GM18951 (cell line): ENCODE measurements around the gene ASS1.

Experiments used
- POLR2A ChIP-seq: IDR thresholded peaks from 4 replicates; pipeline ENCODE4 v1.6.1; 2011; ENCODE audit warnings: mild to moderate bottlenecking; ENCODE audit not compliant: insufficient read length, insufficient read depth; ENCODE audit errors: extremely low read depth
- in situ Hi-C: fragments of 300-500 bp; cut with MboI; formaldehyde crosslinking; loops from one replicate; pipeline ENCODE4 v1.12.0; 2022; ENCODE audit warnings: low sequenced_read_pairs, mixed read lengths, inconsistent platforms; ENCODE audit not compliant: unreplicated experiment

Gene ASS1

GRCh38 chr9:130470269-130470668, 25.5 kb downstream of the ASS1 start:
- in situ Hi-C loops, result no loop called here
- no peak for TF ChIP-seq POLR2A

GRCh38 chr9:130470950-130471349, 26.2 kb downstream of the ASS1 start:
- in situ Hi-C loops, result no loop called here
- no peak for TF ChIP-seq POLR2A

- no peak for TF ChIP-seq POLR2A
- in situ Hi-C loops, result no loop called here
Observed at GRCh38 chr9:130471411-130472183, 26.8 kb downstream of the ASS1 start.

GRCh38 chr9:130472184-130472705, 27.5 kb downstream of the ASS1 start:
- TF ChIP-seq POLR2A, result no peak
- in situ Hi-C loops, result no loop called here

- in situ Hi-C loops, result no loop called here
- TF ChIP-seq POLR2A, result no peak
Observed at GRCh38 chr9:130473009-130473408, 28.2 kb downstream of the ASS1 start.

GRCh38 chr9:130473566-130473965, 28.8 kb downstream of the ASS1 start:
- no peak for TF ChIP-seq POLR2A
- in situ Hi-C loops, result no loop called here

GRCh38 chr9:130474106-130474505, 29.3 kb downstream of the ASS1 start:
- in situ Hi-C loops, result no loop called here

GRCh38 chr9:130476151-130476730, 31.5 kb downstream of the ASS1 start:
- in situ Hi-C loops, result no loop called here

More at GRCh38 chr9:130474106-130474505, 29.3 kb downstream of the ASS1 start:
- TF ChIP-seq POLR2A, result no peak

GRCh38 chr9:130477564-130477963, 32.8 kb downstream of the ASS1 start:
- in situ Hi-C loops, result no loop called here
- TF ChIP-seq POLR2A, result no peak

More at GRCh38 chr9:130476151-130476730, 31.5 kb downstream of the ASS1 start:
- TF ChIP-seq POLR2A, result no peak

- in situ Hi-C loops, result no loop called here
- TF ChIP-seq POLR2A, result no peak
Observed at GRCh38 chr9:130478152-130478551, 33.4 kb downstream of the ASS1 start.

- no peak for TF ChIP-seq POLR2A
- in situ Hi-C loops, result no loop called here
Observed at GRCh38 chr9:130478736-130479575, 34.2 kb downstream of the ASS1 start.

- in situ Hi-C loops, result no loop called here
- TF ChIP-seq POLR2A, result no peak
Observed at GRCh38 chr9:130479587-130479986, 34.8 kb downstream of the ASS1 start.

- no peak for TF ChIP-seq POLR2A
- in situ Hi-C loops, result no loop called here
Observed at GRCh38 chr9:130480673-130481072, 35.9 kb downstream of the ASS1 start.
